A673 (cell line): ENCODE data around the gene SMURF1. TPM values are rescaled to one million over a fixed set of nuclear protein-coding genes. Genes with fewer than 3 reads are reported as not detected.
"Not testable (repeated sequence)": the region's sequence is repeated elsewhere in the genome, so short reads cannot be mapped to it uniquely, and the experiment has no call there.

Experiments used
- BruUV-seq: library from RNA; stranded (reverse); fragments of 400-500 nt; replicated peaks from 2 replicates; lab custom pipeline; 2021; lab: Mats Ljungman, UMichigan
- CTCF ChIA-PET: fragments of 300-600 bp; sonication (Branson Sonifier 250); formaldehyde crosslinking; loops from one replicate; lab custom pipeline; 2022; ENCODE audit warnings: antibody characterized with exemption; lab: Charles Lee
- POLR2A ChIA-PET: fragments of 300-600 bp; sonication (Branson Sonifier 250); formaldehyde crosslinking; loops from one replicate; lab custom pipeline; 2022; ENCODE audit warnings: antibody characterized with exemption; ENCODE audit not compliant: low non-redundant PET; lab: Charles Lee
- DNase-seq: peaks from one replicate; pipeline ENCODE4 v3.0.0-alpha.2; 2015; ENCODE audit warnings: low spot score
- H3K27ac ChIP-seq: fragments of 200-600 bp; sonication (generic); 2 replicates; pipeline ENCODE4 v1.5.1; 2016; ENCODE audit warnings: mixed run types, low read depth, mild to moderate bottlenecking, mixed read lengths, antibody characterized with exemption, low read length; ENCODE audit not compliant: poor library complexity, severe bottlenecking
- H3K27me3 ChIP-seq: fragments of 200-600 bp; sonication (generic); replicated peaks from 2 replicates; pipeline ENCODE4 v1.6.1; 2017; ENCODE audit warnings: mixed run types, low read depth, mild to moderate bottlenecking, mixed read lengths, antibody characterized with exemption, low read length; ENCODE audit not compliant: insufficient read depth, poor library complexity
- H3K36me3 ChIP-seq: fragments of 200-600 bp; sonication (generic); 2 replicates; pipeline ENCODE4 v1.6.1; 2016; ENCODE audit warnings: mixed run types, mild to moderate bottlenecking, mixed read lengths, antibody characterized with exemption, low read length; ENCODE audit not compliant: insufficient read depth, poor library complexity, severe bottlenecking
- H3K4me1 ChIP-seq: fragments of 200-600 bp; sonication (generic); 2 replicates; pipeline ENCODE4 v1.6.1; 2017; ENCODE audit warnings: mixed run types, mild to moderate bottlenecking, mixed read lengths, antibody characterized with exemption, low read length; ENCODE audit not compliant: insufficient read depth, poor library complexity, severe bottlenecking
- H3K4me3 ChIP-seq: fragments of 200-600 bp; sonication (generic); 2 replicates; pipeline ENCODE4 v1.5.1; 2016; ENCODE audit warnings: low read depth, mixed run types, mild to moderate bottlenecking, mixed read lengths, low read length; ENCODE audit not compliant: poor library complexity, severe bottlenecking
- H3K9me3 ChIP-seq: fragments of 200-600 bp; sonication (generic); 2 replicates; pipeline ENCODE4 v1.6.1; 2016; ENCODE audit warnings: mixed run types, low read depth, mild to moderate bottlenecking, mixed read lengths, antibody characterized with exemption, low read length; ENCODE audit not compliant: poor library complexity, severe bottlenecking
- EZH2 ChIP-seq: fragments of 200-600 bp; sonication (generic); IDR thresholded peaks from 2 replicates; pipeline ENCODE4 v1.6.1; 2017; ENCODE audit warnings: borderline replicate concordance, low read depth, mild to moderate bottlenecking, mixed read lengths, antibody characterized with exemption, low read length; ENCODE audit not compliant: poor library complexity, severe bottlenecking
- intact Hi-C: fragments of 100-400 bp; cut with micrococcal nuclease; formaldehyde crosslinking; loops from one replicate; pipeline ENCODE4 v1.10.0; 2022; ENCODE audit not compliant: unreplicated experiment
- total RNA-seq: library from RNA; stranded (reverse); gene quantifications from 2 replicates; pipeline ENCODE4 v1.2.3, GENCODE V29; 2021
- TF ChIP-seq, protein P1 (sequence below): fragments of 300-800, 200-600 bp; sonication (generic); conservative IDR thresholded peaks from 2 replicates; pipeline ENCODE4 v1.5.1; 2017; ENCODE audit warnings: low read depth, mild to moderate bottlenecking, antibody characterized with exemption, low read length, moderate library complexity, mixed read lengths

The SMURF1 gene
- total RNA-seq, 1 experiment from 2014 or later = 16.5 TPM

DNA sequence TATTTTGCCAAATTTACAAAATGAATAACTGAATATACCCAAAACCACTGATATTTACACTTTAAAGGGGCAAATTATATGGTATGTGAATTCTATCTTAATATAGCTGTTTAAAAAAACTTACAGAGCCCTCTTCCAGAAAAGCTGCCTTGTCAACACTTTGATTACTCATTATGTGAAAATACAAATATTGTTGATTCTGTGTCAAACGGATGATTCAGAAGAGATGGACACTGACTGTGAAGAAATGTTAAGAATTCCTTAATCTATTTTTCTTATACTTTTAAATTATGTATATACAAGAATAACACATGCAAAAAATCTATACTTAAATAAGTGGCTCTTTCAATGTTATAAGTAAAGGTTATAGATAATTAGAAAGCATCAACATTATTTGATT, 41.5 kb downstream of the SMURF1 start:
- Histone ChIP-seq H3K27ac (no peak overlapping the region), H3K27me3 (no peaks in the 10 kb centered on the region), H3K9me3 (peaks cover 4% of the 10 kb centered on the region), H3K4me1 (peaks cover 15% of the 10 kb centered on the region), H3K36me3 (no peaks in the 10 kb centered on the region), H3K4me3 (no peak overlapping the region)
- POLR2A ChIA-PET = no interaction called here
- no TSS peak for BruUV-seq
- TF ChIP-seq, protein P1, sequence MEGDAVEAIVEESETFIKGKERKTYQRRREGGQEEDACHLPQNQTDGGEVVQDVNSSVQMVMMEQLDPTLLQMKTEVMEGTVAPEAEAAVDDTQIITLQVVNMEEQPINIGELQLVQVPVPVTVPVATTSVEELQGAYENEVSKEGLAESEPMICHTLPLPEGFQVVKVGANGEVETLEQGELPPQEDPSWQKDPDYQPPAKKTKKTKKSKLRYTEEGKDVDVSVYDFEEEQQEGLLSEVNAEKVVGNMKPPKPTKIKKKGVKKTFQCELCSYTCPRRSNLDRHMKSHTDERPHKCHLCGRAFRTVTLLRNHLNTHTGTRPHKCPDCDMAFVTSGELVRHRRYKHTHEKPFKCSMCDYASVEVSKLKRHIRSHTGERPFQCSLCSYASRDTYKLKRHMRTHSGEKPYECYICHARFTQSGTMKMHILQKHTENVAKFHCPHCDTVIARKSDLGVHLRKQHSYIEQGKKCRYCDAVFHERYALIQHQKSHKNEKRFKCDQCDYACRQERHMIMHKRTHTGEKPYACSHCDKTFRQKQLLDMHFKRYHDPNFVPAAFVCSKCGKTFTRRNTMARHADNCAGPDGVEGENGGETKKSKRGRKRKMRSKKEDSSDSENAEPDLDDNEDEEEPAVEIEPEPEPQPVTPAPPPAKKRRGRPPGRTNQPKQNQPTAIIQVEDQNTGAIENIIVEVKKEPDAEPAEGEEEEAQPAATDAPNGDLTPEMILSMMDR = no peak
- no peak for TF ChIP-seq EZH2
- intact Hi-C loops = no loop called here
- CTCF ChIA-PET = no interaction called here
- DNase-seq = no peak

DNA sequence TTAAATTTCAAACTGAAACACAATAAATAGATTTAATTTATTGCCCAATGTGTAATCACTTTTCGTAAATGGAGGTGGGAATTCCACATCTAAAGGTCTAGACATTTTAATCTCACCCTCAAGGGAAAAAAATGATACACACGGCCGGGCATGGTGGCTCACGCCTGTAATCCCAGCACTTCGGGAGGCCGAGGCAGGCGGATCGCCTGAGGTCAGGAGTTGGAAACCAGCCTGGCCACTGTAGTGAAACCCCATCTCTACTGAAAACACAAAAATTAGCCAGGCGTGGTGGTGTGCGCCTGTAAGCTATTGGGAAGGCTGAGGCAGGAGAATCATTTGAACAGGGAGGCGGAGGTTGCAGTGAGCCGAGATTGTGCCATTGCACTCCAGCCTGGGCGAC, 42.4 kb downstream of the SMURF1 start:
- POLR2A ChIA-PET, intact Hi-C loops: not testable (repeated sequence)

DNA sequence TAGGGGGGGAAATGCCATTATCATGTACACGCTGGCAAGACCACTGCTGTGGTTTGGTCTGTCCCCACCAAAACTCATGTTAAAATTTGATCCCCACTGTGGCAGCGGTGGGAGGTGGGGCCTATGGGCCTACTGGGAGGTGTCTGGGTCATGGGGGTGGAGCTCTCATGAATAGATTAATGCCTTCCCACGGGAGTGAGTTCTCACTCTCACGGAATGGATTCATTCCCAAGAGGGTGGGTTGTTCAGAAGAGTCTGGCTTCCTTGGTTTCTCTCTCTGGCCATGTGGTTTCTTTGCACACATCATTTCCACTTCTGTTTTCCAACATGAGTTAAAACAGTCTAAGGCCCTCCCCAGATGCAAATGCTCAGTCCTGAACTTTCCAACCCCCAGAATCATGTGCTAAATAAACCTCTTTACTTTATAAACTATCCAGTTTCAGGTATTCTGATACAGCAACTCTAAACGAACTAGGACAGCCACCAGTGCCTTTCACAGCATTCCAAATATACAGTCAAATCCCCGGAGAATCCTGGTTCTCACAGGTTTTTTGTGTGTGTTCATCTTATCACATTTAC, 44.3 kb downstream of the SMURF1 start:
- Histone ChIP-seq H3K4me1 (peaks cover 15% of the 10 kb centered on the region), H3K36me3 (no peaks in the 10 kb centered on the region), H3K4me3 (no peak overlapping the region), H3K9me3 (peaks cover 4% of the 10 kb centered on the region), H3K27ac (no peak overlapping the region), H3K27me3 (no peaks in the 10 kb centered on the region)
- POLR2A ChIA-PET = no interaction called here
- no TSS peak for BruUV-seq
- DNase-seq = no peak
- CTCF ChIA-PET = no interaction called here
- TF ChIP-seq, protein P1 = no peak
- no peak for TF ChIP-seq EZH2
- intact Hi-C loops = no loop called here

More for the DNA sequence above, 42.4 kb downstream of the SMURF1 start:
- CTCF ChIA-PET, H3K4me3 ChIP-seq, DNase-seq, H3K36me3 ChIP-seq, H3K9me3 ChIP-seq, BruUV-seq, H3K27me3 ChIP-seq, H3K27ac ChIP-seq: not testable (repeated sequence)
- H3K4me1 ChIP-seq = peaks cover 15% of the 10 kb centered on the region

DNA sequence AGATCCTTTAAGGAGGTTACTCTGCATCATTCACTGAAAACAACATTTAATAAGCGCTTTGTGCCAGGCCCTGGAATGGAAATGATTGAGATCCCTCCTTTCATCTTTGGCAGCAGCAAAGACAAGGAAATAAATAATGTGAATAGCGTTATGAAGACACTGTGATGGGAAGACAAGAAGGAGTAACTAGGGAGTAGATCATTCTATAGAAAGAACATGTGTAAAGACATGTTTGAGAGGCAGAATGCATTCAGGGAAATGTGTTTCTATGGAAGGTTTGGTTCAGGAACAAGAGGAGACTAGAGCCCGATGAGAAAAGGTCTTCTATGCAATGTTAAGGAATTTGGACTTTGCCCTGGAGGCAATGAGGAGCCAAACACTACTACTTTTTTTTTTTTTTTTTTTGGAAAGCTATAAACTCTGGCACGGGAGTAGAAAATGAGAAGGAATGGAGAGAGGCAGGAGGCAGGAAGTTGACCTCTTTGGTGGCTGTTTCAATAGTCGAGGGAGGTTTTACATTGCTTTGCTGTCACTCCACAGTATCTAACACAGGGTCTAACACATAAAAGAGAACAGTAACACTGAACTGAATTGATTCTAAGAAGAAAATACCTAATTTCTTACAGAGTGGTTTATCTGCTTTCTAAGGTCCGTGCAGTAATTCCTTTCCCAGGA, 44.9 kb downstream of the SMURF1 start:
- no peaks in the 10 kb centered on the region for H3K36me3 ChIP-seq
- CTCF ChIA-PET = no interaction called here
- no TSS peak for BruUV-seq
- H3K27ac ChIP-seq = no peak overlapping the region
- POLR2A ChIA-PET = no interaction called here
- H3K4me3 ChIP-seq = no peak overlapping the region
- peaks cover 4% of the 10 kb centered on the region for H3K9me3 ChIP-seq
- intact Hi-C loops = no loop called here
- TF ChIP-seq EZH2 = no peak
- TF ChIP-seq, protein P1 = no peak
- DNase-seq = no peak
- H3K4me1 ChIP-seq = peaks cover 15% of the 10 kb centered on the region
- H3K27me3 ChIP-seq = no peaks in the 10 kb centered on the region
